ENCODE results near the gene TENM4. TPM values are rescaled to one million over a fixed set of nuclear protein-coding genes. Genes with fewer than 3 reads are reported as not detected.

Gene TENM4
- total RNA-seq, 1 donor from 2014 or later: not detected

GRCh38 chr11:79189055-79189454 lies 251.8 kb downstream of the TENM4 start:
- no peak for DNase-seq (ENCODE audit: low spot score)
- intact Hi-C loops (cut with micrococcal nuclease): no loop called here
- Mint-ChIP-seq H3K4me3 (ENCODE audit: low read depth) (no peak overlapping the region), H3K27ac (no peak overlapping the region), H3K4me1 (ENCODE audit: low read depth) (no peaks in the 10 kb centered on the region), H3K9me3 (no peaks in the 10 kb centered on the region), H3K27me3 (ENCODE audit: low read depth) (no peaks in the 10 kb centered on the region), H3K36me3 (ENCODE audit: low read depth) (no peaks in the 10 kb centered on the region)

GRCh38 chr11:79186669-79187068 lies 254.2 kb downstream of the TENM4 start:
- no peak overlapping the region for H3K4me3 Mint-ChIP-seq (ENCODE audit: low read depth)
- H3K27ac Mint-ChIP-seq: no peak overlapping the region
- intact Hi-C loops (cut with micrococcal nuclease): no loop called here
- no peaks in the 10 kb centered on the region for H3K36me3 Mint-ChIP-seq (ENCODE audit: low read depth)
- no peak for DNase-seq (ENCODE audit: low spot score)
- no peaks in the 10 kb centered on the region for H3K9me3 Mint-ChIP-seq
- no peaks in the 10 kb centered on the region for H3K4me1 Mint-ChIP-seq (ENCODE audit: low read depth)
- H3K27me3 Mint-ChIP-seq (ENCODE audit: low read depth): no peaks in the 10 kb centered on the region

- Mint-ChIP-seq H3K4me3 (ENCODE audit: low read depth) (no peak overlapping the region), H3K27me3 (ENCODE audit: low read depth) (no peaks in the 10 kb centered on the region), H3K27ac (no peak overlapping the region), H3K9me3 (no peaks in the 10 kb centered on the region), H3K36me3 (ENCODE audit: low read depth) (no peaks in the 10 kb centered on the region), H3K4me1 (ENCODE audit: low read depth) (no peaks in the 10 kb centered on the region)
- intact Hi-C loops (cut with micrococcal nuclease): no loop called here
- no peak for DNase-seq (ENCODE audit: low spot score)
These were observed 255.5 kb downstream of the TENM4 start for GRCh38 chr11:79185351-79185750.

GRCh38 chr11:79184285-79184684 lies 256.5 kb downstream of the TENM4 start:
- Mint-ChIP-seq H3K36me3 (ENCODE audit: low read depth) (no peaks in the 10 kb centered on the region), H3K4me3 (ENCODE audit: low read depth) (no peak overlapping the region), H3K27me3 (ENCODE audit: low read depth) (no peaks in the 10 kb centered on the region), H3K4me1 (ENCODE audit: low read depth) (no peaks in the 10 kb centered on the region), H3K9me3 (no peaks in the 10 kb centered on the region), H3K27ac (no peak overlapping the region)
- intact Hi-C loops (cut with micrococcal nuclease): no loop called here
- DNase-seq (ENCODE audit: low spot score): no peak

GRCh38 chr11:79182794-79183193 lies 258.0 kb downstream of the TENM4 start:
- H3K9me3 Mint-ChIP-seq: no peaks in the 10 kb centered on the region
- H3K4me3 Mint-ChIP-seq (ENCODE audit: low read depth): no peak overlapping the region
- intact Hi-C loops (cut with micrococcal nuclease): no loop called here
- no peaks in the 10 kb centered on the region for H3K4me1 Mint-ChIP-seq (ENCODE audit: low read depth)
- H3K36me3 Mint-ChIP-seq (ENCODE audit: low read depth): no peaks in the 10 kb centered on the region
- no peaks in the 10 kb centered on the region for H3K27me3 Mint-ChIP-seq (ENCODE audit: low read depth)
- H3K27ac Mint-ChIP-seq: no peak overlapping the region
- no peak for DNase-seq (ENCODE audit: low spot score)

- Mint-ChIP-seq H3K9me3 (no peaks in the 10 kb centered on the region), H3K27me3 (ENCODE audit: low read depth) (no peaks in the 10 kb centered on the region), H3K4me3 (ENCODE audit: low read depth) (no peak overlapping the region), H3K27ac (no peak overlapping the region), H3K36me3 (ENCODE audit: low read depth) (no peaks in the 10 kb centered on the region), H3K4me1 (ENCODE audit: low read depth) (no peaks in the 10 kb centered on the region)
- no peak for DNase-seq (ENCODE audit: low spot score)
- intact Hi-C loops (cut with micrococcal nuclease): no loop called here
These were observed 261.7 kb downstream of the TENM4 start for GRCh38 chr11:79179087-79179486.

- Mint-ChIP-seq H3K4me3 (ENCODE audit: low read depth) (no peak overlapping the region), H3K4me1 (ENCODE audit: low read depth) (no peaks in the 10 kb centered on the region), H3K36me3 (ENCODE audit: low read depth) (no peaks in the 10 kb centered on the region), H3K27ac (no peak overlapping the region), H3K9me3 (no peaks in the 10 kb centered on the region), H3K27me3 (ENCODE audit: low read depth) (no peaks in the 10 kb centered on the region)
- DNase-seq (ENCODE audit: low spot score): no peak
- intact Hi-C loops (cut with micrococcal nuclease): no loop called here
These were observed 266.5 kb downstream of the TENM4 start for GRCh38 chr11:79174045-79175008.

- Mint-ChIP-seq H3K27me3 (ENCODE audit: low read depth) (no peaks in the 10 kb centered on the region), H3K4me1 (ENCODE audit: low read depth) (no peaks in the 10 kb centered on the region), H3K9me3 (no peaks in the 10 kb centered on the region), H3K36me3 (ENCODE audit: low read depth) (no peaks in the 10 kb centered on the region), H3K4me3 (ENCODE audit: low read depth) (no peak overlapping the region), H3K27ac (no peak overlapping the region)
- no peak for DNase-seq (ENCODE audit: low spot score)
- intact Hi-C loops (cut with micrococcal nuclease): no loop called here
These were observed 267.2 kb downstream of the TENM4 start for GRCh38 chr11:79173615-79174014.

GRCh38 chr11:79170321-79170720 lies 270.5 kb downstream of the TENM4 start:
- no peak overlapping the region for H3K27ac Mint-ChIP-seq
- no peaks in the 10 kb centered on the region for H3K4me1 Mint-ChIP-seq (ENCODE audit: low read depth)
- no peak for DNase-seq (ENCODE audit: low spot score)
- H3K4me3 Mint-ChIP-seq (ENCODE audit: low read depth): no peak overlapping the region
- no peaks in the 10 kb centered on the region for H3K27me3 Mint-ChIP-seq (ENCODE audit: low read depth)
- H3K36me3 Mint-ChIP-seq (ENCODE audit: low read depth): no peaks in the 10 kb centered on the region
- no peaks in the 10 kb centered on the region for H3K9me3 Mint-ChIP-seq
- intact Hi-C loops (cut with micrococcal nuclease): no loop called here

- DNase-seq (ENCODE audit: low spot score): no peak
- no peaks in the 10 kb centered on the region for H3K27me3 Mint-ChIP-seq (ENCODE audit: low read depth)
- H3K4me3 Mint-ChIP-seq (ENCODE audit: low read depth): no peak overlapping the region
- no peaks in the 10 kb centered on the region for H3K9me3 Mint-ChIP-seq
- H3K36me3 Mint-ChIP-seq (ENCODE audit: low read depth): no peaks in the 10 kb centered on the region
- no peaks in the 10 kb centered on the region for H3K4me1 Mint-ChIP-seq (ENCODE audit: low read depth)
- H3K27ac Mint-ChIP-seq: no peak overlapping the region
- intact Hi-C loops (cut with micrococcal nuclease): no loop called here
These were observed 272.2 kb downstream of the TENM4 start for GRCh38 chr11:79168530-79169110.

GRCh38 chr11:79167510-79168188 lies 273.2 kb downstream of the TENM4 start:
- intact Hi-C loops (cut with micrococcal nuclease): no loop called here
- no peak for DNase-seq (ENCODE audit: low spot score)
- no peaks in the 10 kb centered on the region for H3K27me3 Mint-ChIP-seq (ENCODE audit: low read depth)
- H3K27ac Mint-ChIP-seq: no peak overlapping the region
- H3K36me3 Mint-ChIP-seq (ENCODE audit: low read depth): no peaks in the 10 kb centered on the region
- H3K9me3 Mint-ChIP-seq: no peaks in the 10 kb centered on the region
- no peaks in the 10 kb centered on the region for H3K4me1 Mint-ChIP-seq (ENCODE audit: low read depth)
- H3K4me3 Mint-ChIP-seq (ENCODE audit: low read depth): no peak overlapping the region

- no peaks in the 10 kb centered on the region for H3K27me3 Mint-ChIP-seq (ENCODE audit: low read depth)
- DNase-seq (ENCODE audit: low spot score): no peak
These were observed 274.9 kb downstream of the TENM4 start for GRCh38 chr11:79165908-79166307.

More at GRCh38 chr11:79165908-79166307, 274.9 kb downstream of the TENM4 start:
- Mint-ChIP-seq H3K27ac (no peak overlapping the region), H3K4me1 (ENCODE audit: low read depth) (no peaks in the 10 kb centered on the region), H3K9me3 (no peaks in the 10 kb centered on the region), H3K4me3 (ENCODE audit: low read depth) (no peak overlapping the region), H3K36me3 (ENCODE audit: low read depth) (no peaks in the 10 kb centered on the region)
- intact Hi-C loops (cut with micrococcal nuclease): no loop called here

All from activated T-helper 2 cell treated with anti-CD3 and anti-CD28 coated beads, Interferon-gamma antibody, Interleukin-2, Interleukin-4, amounts not matched to agents 10 μg/mL and 5 μg/mL and 100 μg/mL, durations not matched to agents 14 hours and 24 hours and 36 hours (primary cell).